Stimulated activated CD8-positive, alpha-beta memory T cell treated with anti-CD3 and anti-CD28 coated beads, Interleukin-2, amount 100 ng/mL, for 48 hours (primary cell): ENCODE data around the gene SOD3.

Experiments
- DNase-seq, 2 donors: peaks; one replicate each; pipeline ENCODE4 v3.0.0-alpha.2; 2020; ENCODE audit warnings: low read depth in 2 of 2

SOD3 gene

GRCh38 chr4:24794916-24795665, at the start of gene SOD3:
TSS of gene SOD3 (plus strand) at chr4:24795573. CDS start at chr4:24799522, 3,949 bp downstream.
- DNase-seq = no peak

GRCh38 chr4:24747234-24747975, 48.0 kb upstream of the SOD3 start:
- DNase-seq = no peak

- DNase-seq = no peak
These were observed 47.4 kb upstream of the SOD3 start for GRCh38 chr4:24748023-24748422.

- DNase-seq = no peak
These were observed 46.5 kb upstream of the SOD3 start for GRCh38 chr4:24748758-24749350.

GRCh38 chr4:24750106-24750505, 45.3 kb upstream of the SOD3 start:
- no peak for DNase-seq

- DNase-seq = no peak
These were observed 43.3 kb upstream of the SOD3 start for GRCh38 chr4:24751926-24752539.

GRCh38 chr4:24753519-24753918, 41.9 kb upstream of the SOD3 start:
- DNase-seq = no peak

GRCh38 chr4:24754571-24754970, 40.8 kb upstream of the SOD3 start:
- DNase-seq = no peak

GRCh38 chr4:24763631-24764297, 31.6 kb upstream of the SOD3 start:
- no peak for DNase-seq

- no peak for DNase-seq
These were observed 31.0 kb upstream of the SOD3 start for GRCh38 chr4:24764345-24764744.

- no peak for DNase-seq
These were observed 29.9 kb upstream of the SOD3 start for GRCh38 chr4:24765376-24765988.

GRCh38 chr4:24768006-24768405, 27.4 kb upstream of the SOD3 start:
- no peak for DNase-seq

- no peak for DNase-seq
These were observed 26.8 kb upstream of the SOD3 start for GRCh38 chr4:24768604-24769003.

GRCh38 chr4:24769571-24769970, 25.8 kb upstream of the SOD3 start:
- no peak for DNase-seq

- DNase-seq = no peak
These were observed 25.3 kb upstream of the SOD3 start for GRCh38 chr4:24770032-24770584.

- DNase-seq = no peak
These were observed 24.7 kb upstream of the SOD3 start for GRCh38 chr4:24770667-24771066.

- DNase-seq = no peak
These were observed 24.1 kb upstream of the SOD3 start for GRCh38 chr4:24771241-24771640.

GRCh38 chr4:24772061-24772705, 23.2 kb upstream of the SOD3 start:
- DNase-seq = no peak

GRCh38 chr4:24772952-24773351, 22.4 kb upstream of the SOD3 start:
- DNase-seq = no peak

- no peak for DNase-seq
These were observed 20.9 kb upstream of the SOD3 start for GRCh38 chr4:24774452-24774851.
